NCI-H2227 (cell line): ENCODE results near the gene NLN.
"Not testable (repeated sequence)": the region's sequence is repeated elsewhere in the genome, so short reads cannot be mapped to it uniquely, and the experiment has no call there.

Experiments
- DNase-seq: peaks from one replicate; lab custom pipeline; 2025; ENCODE audit not compliant: unreplicated experiment; lab: John Stamatoyannopoulos, UW

Gene NLN

DNA sequence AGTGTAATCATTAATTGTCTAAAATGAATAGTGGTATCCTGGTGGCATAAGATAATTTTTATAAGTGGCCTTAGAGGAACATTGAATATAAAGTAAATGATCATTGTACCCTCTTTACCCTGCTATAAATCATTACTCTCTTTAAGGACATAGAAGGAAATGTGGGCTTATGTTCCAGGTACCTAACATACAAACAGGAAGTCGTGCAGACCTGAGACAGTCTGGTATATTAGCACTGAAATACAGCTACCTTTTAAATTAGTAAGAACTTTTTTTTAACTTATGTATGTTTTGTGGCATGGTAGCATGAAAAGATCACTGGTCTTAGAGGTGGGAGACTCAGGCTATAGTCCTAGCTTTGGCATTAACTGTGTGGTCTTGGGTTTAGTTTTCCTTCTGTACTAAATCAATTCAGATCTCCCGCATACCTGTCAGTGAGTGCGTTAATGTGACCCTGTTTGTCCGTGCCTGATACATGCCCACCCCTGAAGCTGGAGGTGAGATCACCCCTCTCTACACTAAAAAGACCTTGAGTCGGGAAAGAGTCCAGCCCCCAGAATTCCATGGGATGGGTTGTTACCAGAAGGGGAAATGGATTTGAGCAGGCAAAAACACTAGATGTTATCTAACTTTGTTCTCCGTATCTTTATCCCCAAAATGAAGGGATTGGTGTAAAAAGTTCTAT is 145.0 kb downstream of the NLN start:
- no peak for DNase-seq

DNA sequence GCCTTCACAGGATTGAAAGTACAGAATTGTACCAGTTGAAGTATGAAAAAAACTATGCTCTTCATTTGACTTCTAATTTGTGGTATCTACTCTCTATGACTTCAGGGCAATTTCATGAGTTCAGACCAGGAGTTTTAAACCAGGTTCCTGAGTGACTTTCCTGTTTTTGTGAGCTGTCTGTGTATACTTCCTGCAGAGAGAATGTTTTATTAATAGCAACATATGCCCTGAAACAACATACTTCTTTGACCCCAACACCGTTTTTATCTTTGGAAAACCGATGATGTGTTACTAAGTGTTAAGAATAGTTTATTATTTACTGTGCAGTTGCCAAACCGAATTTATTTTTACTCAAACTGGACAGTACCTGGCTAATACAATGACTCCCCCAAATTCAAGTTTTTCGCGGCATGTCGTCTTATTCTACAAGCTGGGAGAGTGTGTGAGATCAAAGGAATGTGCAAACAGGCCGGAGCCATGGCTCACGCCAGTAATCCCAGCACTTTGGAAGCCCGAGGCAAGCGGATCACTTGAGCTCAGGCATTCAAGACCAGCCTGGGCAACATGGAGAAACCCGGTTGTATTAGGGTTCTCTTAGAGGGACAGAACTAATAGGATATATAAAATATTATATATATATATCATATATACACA is 145.7 kb downstream of the NLN start:
- DNase-seq = no peak

DNA sequence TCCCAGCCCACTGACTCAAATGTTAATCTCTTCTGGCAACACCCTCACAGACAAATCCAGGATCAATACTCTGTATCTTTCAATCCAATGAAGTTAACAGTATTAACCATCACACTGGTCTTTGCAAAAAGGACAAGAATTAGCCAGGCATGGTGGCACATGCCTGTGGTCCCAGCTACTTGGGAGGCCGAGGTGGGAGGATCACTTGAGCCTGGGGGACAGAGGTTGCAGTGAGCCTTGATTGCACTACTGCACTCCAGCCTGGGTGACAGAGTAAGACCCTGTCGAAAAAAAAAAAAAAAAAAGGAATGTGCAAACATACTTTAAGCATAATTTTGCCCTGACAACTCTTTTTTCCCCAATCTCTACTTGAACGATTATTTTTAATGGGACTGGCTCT is 146.5 kb downstream of the NLN start:
- no peak for DNase-seq

DNA sequence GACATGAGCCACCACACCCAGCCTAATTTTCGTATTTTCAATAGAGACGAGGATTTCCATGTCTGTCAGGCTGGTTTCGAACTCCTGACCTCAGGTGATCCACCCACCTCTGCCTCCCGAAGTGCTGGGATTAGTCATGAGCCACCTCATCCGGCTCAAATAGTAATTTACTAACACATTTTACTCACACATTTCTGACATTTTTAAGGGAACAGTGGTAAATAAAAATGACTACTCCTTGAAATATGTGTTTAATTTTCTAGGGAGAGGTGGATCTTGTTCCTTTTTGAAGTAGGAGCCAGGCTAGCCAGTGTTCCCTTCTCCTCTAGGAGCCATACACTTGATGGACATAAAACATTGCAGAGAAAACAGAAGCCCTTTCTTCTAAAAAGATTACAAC is 149.2 kb downstream of the NLN start:
- DNase-seq = no peak

DNA sequence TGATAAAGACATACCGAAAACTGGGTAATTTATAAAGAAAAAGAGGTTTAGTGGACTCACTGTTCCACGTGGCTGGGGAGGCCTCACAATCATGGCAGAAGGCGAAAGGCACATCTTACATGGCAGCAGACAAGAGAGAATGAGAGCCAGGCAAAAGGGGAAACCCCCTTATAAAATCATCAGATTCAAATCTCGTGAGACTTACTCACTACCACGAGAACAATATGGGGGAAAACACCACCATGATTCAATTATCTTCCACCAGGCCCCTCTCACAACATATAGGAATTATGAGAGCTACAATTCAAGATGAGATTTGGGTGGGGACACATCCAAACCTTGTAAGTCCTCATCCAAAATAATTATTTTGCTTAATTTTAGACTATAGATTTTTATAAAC is 149.8 kb downstream of the NLN start:
- not testable (repeated sequence) for DNase-seq

DNA sequence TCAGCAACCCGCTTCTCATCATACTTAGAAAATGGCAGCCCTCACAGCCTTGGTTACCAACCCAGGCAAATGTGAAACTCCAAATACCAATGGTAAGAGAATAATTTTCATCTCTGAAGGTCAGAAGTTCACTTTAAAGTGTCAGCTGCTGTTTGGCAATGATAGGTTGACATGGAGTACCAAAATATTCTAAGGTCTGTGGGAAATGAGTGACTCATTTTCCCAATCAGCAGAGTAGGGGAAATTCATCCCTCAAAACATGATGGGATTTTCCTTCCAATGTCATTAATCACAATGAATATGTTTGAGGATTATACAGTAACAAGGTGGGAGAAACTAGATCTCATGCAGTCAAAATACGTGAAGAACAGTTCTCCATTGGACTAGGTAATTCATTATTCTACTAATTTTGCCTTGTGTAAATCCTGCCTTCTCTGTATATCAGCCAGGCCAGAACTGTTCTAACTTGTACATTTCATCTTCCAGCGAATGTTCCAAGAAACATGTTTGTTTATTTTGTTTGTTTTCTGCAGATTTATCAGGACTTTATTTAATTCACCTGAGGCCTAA is 151.3 kb downstream of the NLN start:
- DNase-seq = no peak

DNA sequence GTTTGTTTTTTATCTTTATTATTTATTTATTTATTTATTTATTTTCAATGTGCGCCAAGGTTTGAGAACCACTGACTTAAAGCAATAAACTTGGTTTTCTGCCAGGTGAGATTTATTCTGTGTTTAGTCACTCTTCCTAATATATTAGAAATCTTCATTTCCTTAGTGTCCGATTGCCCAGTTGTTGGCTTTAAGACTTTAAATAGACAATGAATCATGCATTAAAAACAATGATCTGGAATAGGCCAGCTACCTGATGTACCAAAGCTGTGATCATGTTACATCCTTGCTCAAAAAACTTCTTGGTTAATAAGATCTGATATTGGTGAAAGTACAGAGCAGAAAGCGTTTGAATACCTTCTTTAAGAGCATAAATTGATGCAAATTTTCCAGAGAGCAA is 152.2 kb downstream of the NLN start:
- DNase-seq = no peak

DNA sequence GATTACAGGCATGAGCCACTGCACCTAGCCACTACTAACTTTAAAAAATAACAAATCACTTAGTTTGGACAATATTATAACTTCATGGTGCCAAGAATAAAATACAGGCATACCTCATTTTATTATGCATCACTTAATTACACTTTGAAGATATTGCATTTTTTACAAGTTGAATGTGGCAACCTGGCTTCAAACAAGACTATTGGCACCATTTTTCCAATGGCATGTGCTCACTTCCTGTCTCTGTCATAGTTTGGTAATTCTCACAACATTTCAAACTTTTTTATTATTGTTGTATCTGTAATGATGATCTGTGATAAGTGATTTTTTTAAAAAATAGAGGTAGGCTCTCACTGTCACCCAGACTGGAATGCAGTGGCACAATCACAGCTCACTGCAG is 154.5 kb downstream of the NLN start:
- DNase-seq = no peak

DNA sequence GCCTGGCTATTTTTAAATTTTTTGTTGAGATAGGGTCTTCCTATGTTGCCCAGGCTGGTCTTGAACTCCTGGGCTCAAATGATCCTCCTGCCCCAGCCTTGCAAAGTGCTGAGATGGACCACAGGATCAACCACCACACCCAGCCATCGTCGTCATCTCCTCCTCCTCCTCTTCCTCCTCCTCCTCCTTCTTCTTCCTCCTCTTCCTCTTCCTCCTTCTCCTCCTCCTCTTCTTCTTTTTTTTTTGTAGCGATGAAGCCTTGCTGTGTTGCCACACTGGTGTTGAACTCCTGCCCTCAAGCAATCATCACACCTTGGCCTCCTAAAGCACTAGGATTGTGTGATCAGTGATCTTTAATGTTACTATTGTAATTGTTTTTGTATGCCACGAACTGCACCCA is 155.0 kb downstream of the NLN start:
- no peak for DNase-seq
